SHP77 treated with DMSO at 0.1 percent for 48 hours (cell line): ENCODE measurements around the gene PPP2R3A.

Experiments used
- DNase-seq: peaks from one replicate; lab custom pipeline; 2025; lab: John Stamatoyannopoulos, UW

The PPP2R3A gene

GRCh38 chr3:135973841-135974240, 8.3 kb downstream of the PPP2R3A start:
- DNase-seq: no peak

GRCh38 chr3:135975053-135975452, 9.5 kb downstream of the PPP2R3A start:
- no peak for DNase-seq

DNA sequence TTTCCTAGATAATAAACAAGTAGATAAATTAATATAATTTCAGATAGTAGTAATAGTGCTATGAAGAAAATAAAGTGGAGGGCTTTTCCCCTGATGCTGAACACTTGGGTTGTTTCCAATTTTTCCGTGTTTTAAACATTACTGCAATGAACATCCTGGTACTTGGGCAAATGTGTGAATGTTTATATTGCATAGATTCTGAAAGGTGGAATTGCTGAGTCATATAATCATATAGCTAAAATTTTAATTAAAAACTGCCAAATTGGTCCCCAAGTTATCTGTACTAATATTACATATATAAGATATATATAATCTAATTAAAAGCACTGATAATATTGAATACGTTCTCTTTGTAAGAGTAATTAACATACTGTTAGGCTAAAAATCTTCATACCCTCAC, 10.0 kb downstream of the PPP2R3A start:
- no peak for DNase-seq

GRCh38 chr3:135980343-135980742, 14.8 kb downstream of the PPP2R3A start:
- DNase-seq: no peak

- no peak for DNase-seq
These were observed 16.3 kb downstream of the PPP2R3A start for GRCh38 chr3:135981701-135982403.

- DNase-seq: no peak
These were observed 16.9 kb downstream of the PPP2R3A start for GRCh38 chr3:135982404-135982761.

DNA sequence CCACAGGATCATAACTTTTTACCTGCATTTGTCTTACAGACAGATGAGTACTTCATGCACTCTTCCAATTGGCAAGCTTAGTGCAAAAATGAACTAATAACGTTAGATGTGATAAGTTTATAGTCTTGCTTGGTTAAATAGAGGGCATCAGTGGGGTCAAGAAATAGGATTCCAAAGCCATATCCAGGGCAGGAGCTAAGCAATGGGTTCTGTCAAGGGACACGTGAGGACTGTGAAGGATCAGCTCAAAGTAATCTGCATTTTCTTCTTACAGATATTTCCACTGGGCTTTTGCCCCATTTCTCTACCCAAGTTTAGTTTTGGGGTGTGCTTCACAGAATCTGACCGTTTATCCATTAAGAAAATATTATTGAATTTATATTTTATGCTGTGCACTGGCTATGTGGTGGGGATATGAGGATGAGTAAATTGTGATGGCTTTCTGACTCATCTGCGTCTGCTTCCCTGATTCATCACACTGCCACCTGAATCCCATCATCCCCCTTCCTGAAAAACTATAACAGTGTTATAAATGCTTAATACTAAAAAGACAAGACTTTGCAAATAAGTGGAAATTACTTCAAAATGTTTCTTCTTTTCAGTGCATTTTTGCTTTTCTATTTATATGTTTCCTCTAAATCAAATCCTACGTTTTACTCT, 17.5 kb downstream of the PPP2R3A start:
- DNase-seq: no peak

DNA sequence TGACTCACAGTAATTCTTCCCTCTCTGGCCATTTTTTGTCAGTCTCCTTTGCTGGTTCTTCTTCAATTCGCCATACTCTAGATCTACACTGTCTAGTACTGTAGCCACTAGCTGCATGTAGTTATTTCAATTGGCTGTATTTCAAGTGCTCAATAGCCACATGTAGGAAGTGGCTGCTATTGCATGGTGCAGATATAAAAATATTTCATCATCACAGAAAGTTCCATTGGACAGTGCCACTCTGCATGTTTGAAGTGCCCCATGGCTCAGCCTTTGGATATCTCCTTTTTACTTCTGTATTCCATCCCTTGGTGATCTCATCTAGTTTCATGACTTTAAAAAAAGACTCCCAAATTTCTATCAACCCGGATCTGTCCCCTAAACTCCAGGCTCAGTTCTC, 22.1 kb downstream of the PPP2R3A start:
- DNase-seq: no peak

DNA sequence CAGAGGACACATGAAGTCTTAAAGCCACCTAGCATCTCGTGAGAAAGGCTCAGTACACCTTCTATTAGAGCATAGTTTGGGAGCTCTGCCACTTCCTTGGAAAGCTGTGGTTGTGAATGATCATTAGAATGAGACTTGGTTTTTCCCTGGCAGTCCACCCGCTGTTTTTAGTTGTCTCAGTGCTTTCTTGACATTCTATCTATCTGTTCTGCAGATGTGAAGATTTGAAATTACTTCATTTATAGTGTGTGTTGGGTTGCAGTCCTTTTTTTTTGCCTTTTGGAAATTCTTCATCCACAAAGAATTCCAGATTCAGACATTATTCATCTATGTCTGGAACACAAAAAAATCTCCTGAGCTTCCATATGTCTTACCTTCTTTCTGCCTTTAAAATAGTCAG, 23.7 kb downstream of the PPP2R3A start:
- no peak for DNase-seq

DNA sequence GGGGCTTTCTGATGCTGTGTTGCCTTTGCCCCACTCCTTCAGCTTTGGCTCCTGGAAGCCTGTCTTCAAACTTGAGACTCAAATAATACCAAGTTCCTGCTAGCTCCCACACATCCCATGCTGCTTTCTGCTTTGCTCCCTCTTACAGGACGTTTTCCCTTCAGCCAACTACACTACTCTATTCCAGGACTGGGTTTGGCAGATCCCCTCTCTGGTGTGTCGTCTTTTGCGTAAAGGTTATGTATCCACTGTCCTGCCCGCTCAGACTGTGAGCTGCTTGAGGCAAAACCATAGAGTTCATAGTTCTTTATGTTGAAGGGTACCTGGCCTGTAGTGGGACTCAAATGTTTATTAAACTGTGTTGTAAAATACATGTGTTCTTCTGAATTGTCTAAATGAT, 25.4 kb downstream of the PPP2R3A start:
- DNase-seq: no peak

DNA sequence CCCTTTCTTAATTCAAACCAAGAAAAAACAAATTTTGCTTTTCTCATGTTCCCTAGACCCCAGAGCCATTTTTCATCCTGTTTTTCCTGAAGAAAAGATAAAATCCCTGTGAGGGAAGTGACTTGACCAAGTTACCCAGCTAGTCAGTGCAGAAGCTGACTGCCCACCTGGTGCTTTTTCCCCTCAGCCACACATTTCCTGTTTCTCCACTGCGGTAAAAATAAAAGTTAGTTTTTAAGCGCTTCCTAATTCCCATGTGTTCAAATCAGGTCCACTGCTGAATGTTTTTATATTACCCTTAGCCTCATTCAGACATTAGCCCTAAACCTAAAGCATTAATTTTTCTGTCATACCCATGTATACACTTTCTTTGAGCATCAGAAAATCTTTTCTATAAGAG, 26.1 kb downstream of the PPP2R3A start:
- no peak for DNase-seq

DNA sequence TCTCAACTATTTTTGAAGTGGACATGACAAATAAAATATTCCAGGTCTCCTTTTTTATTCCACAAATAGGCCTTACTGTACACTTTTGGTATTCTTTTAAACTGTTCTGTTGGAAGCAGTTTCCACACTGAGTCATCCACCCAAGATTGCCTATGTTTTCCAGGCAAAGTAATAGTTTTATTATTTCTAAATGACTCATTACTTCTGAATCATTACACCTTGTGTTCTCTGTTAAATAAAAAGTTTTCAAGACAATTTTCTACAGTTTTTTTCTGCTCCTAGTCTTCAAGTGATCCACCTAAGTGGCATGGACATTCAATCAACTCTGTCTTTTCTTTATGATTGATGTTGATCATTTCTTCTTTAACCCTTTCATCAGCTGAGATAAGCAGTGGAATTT, 26.5 kb downstream of the PPP2R3A start:
- no peak for DNase-seq

GRCh38 chr3:135994708-135995337, 29.3 kb downstream of the PPP2R3A start:
- no peak for DNase-seq

DNA sequence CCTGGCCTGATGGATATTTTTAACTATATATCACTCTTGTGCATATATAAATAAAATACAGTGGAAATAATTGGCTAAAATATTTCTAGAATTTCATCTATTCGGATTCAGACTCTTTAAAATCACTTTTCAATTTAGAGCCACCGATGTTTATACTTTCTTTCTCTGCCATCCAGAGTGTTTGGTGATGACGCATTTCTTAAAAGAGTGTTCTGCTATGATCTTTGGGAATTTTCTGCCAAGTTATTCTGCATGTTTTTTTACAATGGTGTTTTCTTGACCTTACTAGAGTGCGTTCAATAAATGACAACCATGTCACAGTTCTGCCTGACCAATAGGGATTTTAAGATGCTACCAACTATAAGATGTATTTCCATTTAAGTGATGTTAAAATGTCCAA, 30.2 kb downstream of the PPP2R3A start:
- no peak for DNase-seq

- no peak for DNase-seq
These were observed 32.2 kb downstream of the PPP2R3A start for GRCh38 chr3:135997554-135998320.

- DNase-seq: no peak
These were observed 42.7 kb downstream of the PPP2R3A start for GRCh38 chr3:136008221-136008620.

GRCh38 chr3:136008732-136009470, 43.4 kb downstream of the PPP2R3A start:
- DNase-seq: no peak

DNA sequence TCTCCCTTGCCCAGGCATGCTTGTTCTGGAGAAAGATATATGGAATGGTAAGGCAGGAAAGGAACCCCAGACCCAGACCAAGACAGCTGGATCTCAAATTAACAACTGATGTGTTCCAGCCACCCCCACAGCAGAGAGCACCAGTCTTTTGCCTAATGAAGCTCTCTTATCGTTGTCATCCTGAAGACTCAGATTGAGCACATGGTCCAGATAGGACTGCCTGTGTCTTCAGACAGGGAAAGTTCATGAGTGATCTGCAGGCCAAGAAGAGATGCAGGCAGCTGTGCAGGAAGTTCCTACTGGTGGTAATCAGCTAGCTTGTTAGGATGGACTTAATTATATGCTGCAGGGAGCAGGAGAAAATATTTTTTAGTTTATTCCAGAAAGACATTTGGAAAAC, 53.3 kb downstream of the PPP2R3A start:
- no peak for DNase-seq

GRCh38 chr3:136021803-136022202, 56.3 kb downstream of the PPP2R3A start:
- no peak for DNase-seq

DNA sequence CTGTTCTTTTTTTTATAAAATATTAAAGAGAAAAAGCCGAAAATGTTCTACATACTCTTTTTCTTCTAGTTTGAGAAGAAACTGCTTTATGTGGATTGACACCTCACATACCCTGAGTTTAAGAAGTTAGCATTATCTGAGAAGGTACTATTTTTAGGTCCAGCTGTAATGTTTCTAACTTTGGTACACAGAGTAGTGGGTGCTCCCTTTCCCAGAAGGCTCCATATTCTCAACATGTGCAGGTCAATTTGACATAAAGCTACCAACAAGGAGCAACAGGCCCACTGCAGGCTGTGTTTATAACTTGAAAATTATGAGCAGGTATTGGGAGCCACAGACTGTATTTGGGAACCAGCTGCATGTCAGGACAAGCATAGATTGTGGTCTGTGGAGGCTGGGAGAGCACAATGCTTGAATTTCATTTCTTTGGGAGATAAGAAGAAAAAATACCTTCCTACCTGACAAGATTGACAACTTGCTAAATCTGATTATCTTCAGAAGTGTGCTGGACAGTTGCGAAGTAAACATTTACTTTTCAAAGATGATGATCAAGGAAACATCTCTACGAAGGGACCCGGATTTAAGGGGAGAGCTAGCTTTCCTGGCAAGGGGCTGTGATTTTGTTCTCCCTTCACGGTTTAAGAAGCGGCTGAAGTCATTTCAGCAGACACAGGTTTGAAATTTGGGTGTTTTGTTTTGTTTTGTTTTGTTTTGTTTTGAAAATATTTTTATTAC, 57.2 kb downstream of the PPP2R3A start:
- DNase-seq: no peak

- DNase-seq: no peak
These were observed 57.9 kb downstream of the PPP2R3A start for GRCh38 chr3:136023264-136023978.
